Measurements from ENCODE around the gene ID3.

- no peak for TF ChIP-seq ZNF274 (IDR thresholded peaks at IDR 0.05; ENCODE audit: low read depth, low read length)
- TF ChIP-seq YY1 (IDR thresholded peaks at IDR 0.05; ENCODE audit: insufficient read depth, insufficient read length) = no peak
- no peak for TF ChIP-seq SUZ12 (IDR thresholded peaks at IDR 0.05; ENCODE audit: extremely low read depth, insufficient read depth, insufficient read length)
Observed at GRCh38 chr1:23548704-23549143, 10.6 kb downstream of the ID3 start.
